Breast epithelium (tissue), 3 donors: ENCODE results near the gene RANBP1.

ENCODE experiments used
- POLR2A ChIP-seq: fragments of 450-650 bp; IDR thresholded peaks from one replicate; pipeline ENCODE4 v1.6.1; 2016; ENCODE audit warnings: antibody characterized with exemption, mild to moderate bottlenecking, moderate library complexity
- POLR2AphosphoS5 ChIP-seq, 3 donors: sonication (generic); formaldehyde crosslinking; IDR thresholded peaks; one replicate each; pipeline ENCODE4 v1.6.1; 2017; ENCODE audit warnings: antibody characterized with exemption in 3 of 3
- TF ChIP-seq, protein P1 (sequence below), 3 donors: fragments of 450-650 bp; IDR thresholded peaks; one replicate each; pipeline ENCODE4 v1.5.1; 2016 to 2017; ENCODE audit warnings: antibody characterized with exemption in 3 of 3, mild to moderate bottlenecking in 3 of 3, moderate library complexity in 3 of 3

DNA sequence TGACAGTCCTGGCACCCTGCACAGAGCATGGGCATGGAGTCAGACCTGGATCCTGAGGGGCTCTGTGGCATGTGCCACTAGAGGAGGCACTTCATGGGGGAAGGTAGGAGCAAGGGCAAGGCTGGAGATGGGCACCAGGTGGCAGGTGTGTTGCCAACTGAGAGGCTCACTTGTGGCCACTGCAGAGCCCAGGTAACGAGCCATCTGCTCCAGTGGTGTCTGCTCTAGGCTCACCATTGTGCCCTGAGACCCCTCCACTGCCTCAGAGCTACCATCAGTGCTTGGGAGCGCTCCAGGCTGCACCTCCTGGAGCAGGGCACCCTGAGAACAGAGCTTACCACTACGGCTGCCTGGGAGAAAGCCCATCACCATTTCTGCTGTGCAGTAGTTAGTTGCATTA is 14.4 kb downstream of the RANBP1 start:
- TF ChIP-seq, protein P1, sequence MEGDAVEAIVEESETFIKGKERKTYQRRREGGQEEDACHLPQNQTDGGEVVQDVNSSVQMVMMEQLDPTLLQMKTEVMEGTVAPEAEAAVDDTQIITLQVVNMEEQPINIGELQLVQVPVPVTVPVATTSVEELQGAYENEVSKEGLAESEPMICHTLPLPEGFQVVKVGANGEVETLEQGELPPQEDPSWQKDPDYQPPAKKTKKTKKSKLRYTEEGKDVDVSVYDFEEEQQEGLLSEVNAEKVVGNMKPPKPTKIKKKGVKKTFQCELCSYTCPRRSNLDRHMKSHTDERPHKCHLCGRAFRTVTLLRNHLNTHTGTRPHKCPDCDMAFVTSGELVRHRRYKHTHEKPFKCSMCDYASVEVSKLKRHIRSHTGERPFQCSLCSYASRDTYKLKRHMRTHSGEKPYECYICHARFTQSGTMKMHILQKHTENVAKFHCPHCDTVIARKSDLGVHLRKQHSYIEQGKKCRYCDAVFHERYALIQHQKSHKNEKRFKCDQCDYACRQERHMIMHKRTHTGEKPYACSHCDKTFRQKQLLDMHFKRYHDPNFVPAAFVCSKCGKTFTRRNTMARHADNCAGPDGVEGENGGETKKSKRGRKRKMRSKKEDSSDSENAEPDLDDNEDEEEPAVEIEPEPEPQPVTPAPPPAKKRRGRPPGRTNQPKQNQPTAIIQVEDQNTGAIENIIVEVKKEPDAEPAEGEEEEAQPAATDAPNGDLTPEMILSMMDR (IDR thresholded peaks at IDR 0.05): no peak
- TF ChIP-seq POLR2A: no peak
- no peak for TF ChIP-seq POLR2AphosphoS5 (IDR thresholded peaks at IDR 0.05)
